PFSK-1 (cell line): ENCODE data around the gene LAMB4.

Experiments used
- FOXP2 ChIP-seq: optimal IDR thresholded peaks from 2 replicates; pipeline ENCODE3; 2011; ENCODE audit warnings: borderline replicate concordance, control low read depth, inconsistent platforms; ENCODE audit not compliant: insufficient read depth; ENCODE audit errors: extremely low read length, extremely low read depth
- POLR2AphosphoS5 ChIP-seq: IDR thresholded peaks from 2 replicates; pipeline ENCODE4 v1.6.1; 2012; ENCODE audit warnings: low read depth, mild to moderate bottlenecking, control low read depth, low read length, moderate library complexity
- SIN3A ChIP-seq: IDR thresholded peaks from 2 replicates; pipeline ENCODE4 v1.6.1; 2012; ENCODE audit warnings: mild to moderate bottlenecking, low read length, moderate library complexity, borderline replicate concordance; ENCODE audit not compliant: insufficient read depth
- TAF1 ChIP-seq: IDR thresholded peaks from 2 replicates; pipeline ENCODE4 v1.6.1; 2012; ENCODE audit warnings: low read length, control low read depth, borderline replicate concordance; ENCODE audit not compliant: insufficient read depth
- TF ChIP-seq, protein P1 (sequence below), 2 experiments: IDR thresholded peaks; 2 replicates each; pipeline versions ENCODE4 v1.6.1 to v1.8.0; 2011 to 2012; ENCODE audit warnings: low read depth in 2 of 2, low read length in 2 of 2, control low read depth in 1 of 2, inconsistent platforms in 1 of 2, mild to moderate bottlenecking in 1 of 2, moderate library complexity in 1 of 2; ENCODE audit not compliant: insufficient read depth in 1 of 2

The LAMB4 gene

DNA sequence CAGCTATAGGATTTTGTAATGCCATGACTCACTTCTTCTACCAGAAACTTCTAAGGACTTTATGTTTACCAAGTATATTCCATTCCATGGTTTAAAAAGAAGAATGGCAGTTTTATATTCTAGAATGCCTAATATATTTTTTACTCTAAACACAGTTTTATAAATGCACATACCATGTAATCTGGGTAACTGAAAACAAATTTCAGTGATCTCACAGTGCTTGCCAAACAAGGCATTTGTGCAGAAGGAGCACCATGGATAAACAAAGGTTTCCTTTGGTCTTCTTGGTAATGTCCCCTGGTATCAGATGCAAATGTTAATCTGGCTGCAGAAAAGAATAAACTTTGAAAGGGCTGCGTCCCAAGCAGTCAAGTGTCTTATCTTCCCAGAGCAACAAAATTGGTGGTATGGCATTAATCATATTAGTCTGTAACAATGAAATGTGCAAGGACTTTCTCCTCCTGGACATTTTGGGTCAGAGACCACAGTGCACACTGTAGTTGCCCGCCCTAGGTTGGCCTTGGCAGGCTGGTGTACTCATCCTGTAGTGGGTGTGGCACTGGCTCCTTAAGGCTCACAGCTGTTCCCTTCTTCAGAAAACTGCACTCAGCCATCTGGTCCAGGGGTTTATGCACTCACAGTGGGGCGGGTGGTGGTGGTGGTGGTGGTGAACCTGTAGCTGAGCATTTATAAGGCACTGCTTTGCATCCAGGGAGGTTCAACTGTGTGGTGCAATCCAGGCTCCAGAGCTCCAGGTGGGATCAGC is 56.7 kb downstream of the LAMB4 start:
- TF ChIP-seq POLR2AphosphoS5: no peak
- TF ChIP-seq, protein P1, sequence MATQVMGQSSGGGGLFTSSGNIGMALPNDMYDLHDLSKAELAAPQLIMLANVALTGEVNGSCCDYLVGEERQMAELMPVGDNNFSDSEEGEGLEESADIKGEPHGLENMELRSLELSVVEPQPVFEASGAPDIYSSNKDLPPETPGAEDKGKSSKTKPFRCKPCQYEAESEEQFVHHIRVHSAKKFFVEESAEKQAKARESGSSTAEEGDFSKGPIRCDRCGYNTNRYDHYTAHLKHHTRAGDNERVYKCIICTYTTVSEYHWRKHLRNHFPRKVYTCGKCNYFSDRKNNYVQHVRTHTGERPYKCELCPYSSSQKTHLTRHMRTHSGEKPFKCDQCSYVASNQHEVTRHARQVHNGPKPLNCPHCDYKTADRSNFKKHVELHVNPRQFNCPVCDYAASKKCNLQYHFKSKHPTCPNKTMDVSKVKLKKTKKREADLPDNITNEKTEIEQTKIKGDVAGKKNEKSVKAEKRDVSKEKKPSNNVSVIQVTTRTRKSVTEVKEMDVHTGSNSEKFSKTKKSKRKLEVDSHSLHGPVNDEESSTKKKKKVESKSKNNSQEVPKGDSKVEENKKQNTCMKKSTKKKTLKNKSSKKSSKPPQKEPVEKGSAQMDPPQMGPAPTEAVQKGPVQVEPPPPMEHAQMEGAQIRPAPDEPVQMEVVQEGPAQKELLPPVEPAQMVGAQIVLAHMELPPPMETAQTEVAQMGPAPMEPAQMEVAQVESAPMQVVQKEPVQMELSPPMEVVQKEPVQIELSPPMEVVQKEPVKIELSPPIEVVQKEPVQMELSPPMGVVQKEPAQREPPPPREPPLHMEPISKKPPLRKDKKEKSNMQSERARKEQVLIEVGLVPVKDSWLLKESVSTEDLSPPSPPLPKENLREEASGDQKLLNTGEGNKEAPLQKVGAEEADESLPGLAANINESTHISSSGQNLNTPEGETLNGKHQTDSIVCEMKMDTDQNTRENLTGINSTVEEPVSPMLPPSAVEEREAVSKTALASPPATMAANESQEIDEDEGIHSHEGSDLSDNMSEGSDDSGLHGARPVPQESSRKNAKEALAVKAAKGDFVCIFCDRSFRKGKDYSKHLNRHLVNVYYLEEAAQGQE (IDR thresholded peaks at IDR 0.05; ENCODE audit: insufficient read depth in 1 of 2, low read depth in 2 of 2, low read length in 2 of 2): no peak
- no peak for TF ChIP-seq SIN3A
- no peak for TF ChIP-seq FOXP2
- TF ChIP-seq TAF1: no peak

DNA sequence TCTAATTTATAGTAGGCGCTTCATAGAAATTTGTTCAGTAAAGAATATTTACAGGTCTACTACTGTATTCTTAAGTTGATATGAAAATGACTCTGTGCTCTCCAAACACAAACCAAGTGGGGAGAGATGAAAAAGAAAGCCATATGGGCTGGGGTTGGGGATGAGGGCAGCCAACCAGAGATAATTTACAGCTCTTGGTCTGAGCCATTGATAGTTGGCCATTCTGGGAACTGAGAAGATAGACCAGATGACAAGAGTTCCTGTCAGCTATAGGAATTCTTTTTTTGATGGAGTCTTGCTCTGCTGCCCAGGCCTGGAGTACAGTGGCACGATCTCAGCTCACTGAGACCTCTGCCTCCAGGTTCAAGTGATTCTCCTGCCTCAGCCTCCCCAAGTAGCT is 57.4 kb downstream of the LAMB4 start:
- TF ChIP-seq, protein P1 (IDR thresholded peaks at IDR 0.05; ENCODE audit: insufficient read depth in 1 of 2, low read depth in 2 of 2, low read length in 2 of 2): no peak
- TF ChIP-seq POLR2AphosphoS5 (no peak), SIN3A (no peak), TAF1 (no peak), FOXP2 (no peak)

DNA sequence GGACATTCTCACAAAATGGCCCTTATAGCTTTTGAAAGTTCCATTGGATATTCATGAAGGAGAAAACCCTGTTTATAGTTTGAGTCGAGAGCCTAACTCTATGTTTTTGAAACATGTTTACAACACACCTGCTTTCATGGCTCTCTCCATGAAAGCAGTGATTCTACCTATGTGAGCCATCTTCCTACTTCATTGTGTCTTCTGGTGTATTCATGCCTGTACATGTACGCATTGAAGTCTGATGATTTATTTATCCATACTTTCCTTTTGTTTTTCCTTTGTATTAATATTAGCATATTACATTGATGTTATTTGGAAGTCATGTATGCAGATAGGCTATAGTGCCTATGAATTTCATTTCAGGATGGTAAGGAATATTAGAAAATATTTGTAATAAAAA is 58.0 kb downstream of the LAMB4 start:
- TF ChIP-seq SIN3A: no peak
- TF ChIP-seq FOXP2: no peak
- no peak for TF ChIP-seq POLR2AphosphoS5

DNA sequence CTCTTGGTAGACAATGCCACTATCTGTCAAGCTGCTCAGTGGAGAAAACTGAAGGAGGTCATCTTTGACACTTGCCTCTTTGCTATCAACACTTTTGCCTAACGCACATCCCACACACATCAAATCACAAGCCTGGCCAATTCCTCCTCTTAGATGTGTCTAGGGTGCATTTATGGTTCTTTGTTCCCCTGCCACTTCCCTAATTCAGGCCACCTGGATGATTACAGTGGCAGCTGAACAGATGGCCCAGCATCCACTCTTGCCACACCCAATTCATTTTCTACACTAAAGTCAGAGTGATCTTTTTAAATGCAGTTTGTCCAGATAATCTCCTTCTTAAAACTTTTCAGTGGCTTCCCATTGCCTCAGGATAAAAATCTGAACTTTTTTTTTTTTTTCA is 58.6 kb downstream of the LAMB4 start:
- TF ChIP-seq TAF1: no peak
- TF ChIP-seq, protein P1 (IDR thresholded peaks at IDR 0.05; ENCODE audit: insufficient read depth in 1 of 2, low read depth in 2 of 2, low read length in 2 of 2): no peak
- no peak for TF ChIP-seq SIN3A
- TF ChIP-seq POLR2AphosphoS5: no peak
- no peak for TF ChIP-seq FOXP2

DNA sequence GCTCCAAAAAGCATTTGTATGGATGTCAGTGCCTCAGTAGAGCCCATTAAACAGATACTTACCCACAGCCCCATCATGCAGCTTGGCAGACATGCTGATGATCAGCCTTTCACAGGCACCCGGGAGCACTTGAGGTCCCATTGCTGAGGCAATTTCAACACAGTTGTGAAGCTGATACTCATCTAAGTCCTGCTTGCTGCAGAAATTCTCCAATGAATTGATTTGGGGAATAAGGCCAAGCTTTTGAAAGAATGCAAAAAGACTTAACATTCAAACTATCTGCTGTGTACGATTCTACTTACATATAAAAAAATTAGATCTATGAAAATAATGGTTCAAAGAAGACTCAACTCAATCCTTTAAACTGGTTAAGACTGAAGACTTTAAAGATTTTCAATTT is 60.5 kb downstream of the LAMB4 start:
- TF ChIP-seq FOXP2: no peak
- TF ChIP-seq TAF1: no peak
- TF ChIP-seq, protein P1 (IDR thresholded peaks at IDR 0.05; ENCODE audit: insufficient read depth in 1 of 2, low read depth in 2 of 2, low read length in 2 of 2): no peak
- no peak for TF ChIP-seq SIN3A
- no peak for TF ChIP-seq POLR2AphosphoS5
